HCT116 (cell line): ENCODE results near the gene APBA1.

Experiments
- CBX3 ChIP-seq: IDR thresholded peaks from 2 replicates; pipeline ENCODE4 v1.6.1; 2012; ENCODE audit warnings: low read depth
- CTCF ChIP-seq, 3 experiments: fragments of 200-600 bp in 1 of 3; sonication (generic) in 1 of 3; IDR thresholded peaks in 2 of 3; conservative IDR thresholded peaks in 1 of 3; 2 replicates each; pipeline ENCODE4 v1.5.1; 2012 to 2017; ENCODE audit warnings: low read depth in 2 of 3, low read length in 2 of 3, antibody characterized with exemption in 1 of 3, borderline replicate concordance in 1 of 3, control low read depth in 1 of 3, mild to moderate bottlenecking in 1 of 3, mixed read lengths in 1 of 3, mixed run types in 1 of 3, moderate library complexity in 1 of 3; ENCODE audit not compliant: insufficient read depth in 1 of 3
- ELF1 ChIP-seq: IDR thresholded peaks from 2 replicates; pipeline ENCODE4 v1.6.1; 2012; ENCODE audit warnings: low read depth, borderline replicate concordance
- EZH2 ChIP-seq: fragments of 200-600 bp; sonication (generic); IDR thresholded peaks from 2 replicates; pipeline ENCODE4 v1.6.1; 2017; ENCODE audit warnings: antibody characterized with exemption, mixed run types
- EZH2phosphoT487 ChIP-seq: fragments of 200-600 bp; IDR thresholded peaks from 2 replicates; pipeline ENCODE4 v1.6.1; 2018; ENCODE audit warnings: antibody characterized with exemption, borderline replicate concordance
- FOSL1 ChIP-seq: IDR thresholded peaks from 2 replicates; pipeline ENCODE4 v1.6.1; 2012; ENCODE audit warnings: low read depth
- JUND ChIP-seq: IDR thresholded peaks from 2 replicates; pipeline ENCODE4 v1.6.1; 2012
- POLR2A ChIP-seq: IDR thresholded peaks from 2 replicates; pipeline ENCODE4 v1.7.0; 2011; ENCODE audit warnings: borderline replicate concordance; ENCODE audit not compliant: insufficient read depth, insufficient read length; ENCODE audit errors: extremely low read depth
- POLR2AphosphoS5 ChIP-seq: IDR thresholded peaks from 2 replicates; pipeline ENCODE4 v1.6.1; 2011; ENCODE audit warnings: mild to moderate bottlenecking, low read depth, low read length, moderate library complexity
- REST ChIP-seq: IDR thresholded peaks from 2 replicates; pipeline ENCODE4 v1.6.1; 2012; ENCODE audit warnings: low read depth
- SIN3A ChIP-seq: IDR thresholded peaks from 2 replicates; pipeline ENCODE4 v1.6.1; 2012; ENCODE audit warnings: low read depth
- SP1 ChIP-seq: IDR thresholded peaks from 2 replicates; pipeline ENCODE4 v1.6.1; 2012; ENCODE audit warnings: low read depth
- YY1 ChIP-seq: IDR thresholded peaks from 2 replicates; pipeline ENCODE4 v1.6.1; 2011; ENCODE audit warnings: low read length, low read depth, moderate library complexity, mild to moderate bottlenecking; ENCODE audit not compliant: insufficient replicate concordance; ENCODE audit errors: extremely low read depth

DNA sequence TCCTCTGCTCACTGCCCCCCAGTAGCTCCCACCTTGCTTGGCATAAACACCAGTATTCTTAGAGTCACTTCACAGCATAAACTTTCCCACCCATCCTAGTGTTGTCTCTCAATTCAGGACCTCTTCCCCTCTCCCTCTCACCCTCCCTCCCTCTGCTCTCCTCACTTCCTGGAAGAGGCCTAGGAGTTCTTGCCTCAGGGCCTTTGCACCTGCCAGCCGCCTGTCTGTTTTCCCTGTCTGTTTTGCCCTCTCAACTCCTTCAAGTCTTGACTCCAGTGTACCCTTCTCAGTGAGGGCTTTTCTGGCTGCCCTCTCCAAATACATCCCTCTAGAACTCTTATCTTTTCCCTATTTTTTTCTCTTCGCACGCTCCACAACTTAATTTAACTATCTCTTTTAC is 260.9 kb downstream of the APBA1 start:
- no peak for TF ChIP-seq CBX3
- TF ChIP-seq CTCF (IDR thresholded peaks at IDR 0.05 in 2 of 3, conservative IDR thresholded peaks at IDR 0.05 in 1 of 3; ENCODE audit: borderline replicate concordance in 1 of 3, insufficient read depth in 1 of 3, low read depth in 2 of 3, low read length in 2 of 3) = no peak
- no peak for TF ChIP-seq POLR2A
- TF ChIP-seq FOSL1 = no peak
- TF ChIP-seq JUND = no peak
- no peak for TF ChIP-seq SIN3A
- TF ChIP-seq REST = no peak
- TF ChIP-seq POLR2AphosphoS5 = no peak
- TF ChIP-seq ELF1 = no peak
- no peak for TF ChIP-seq EZH2phosphoT487
- TF ChIP-seq YY1 = no peak
- no peak for TF ChIP-seq SP1
- no peak for TF ChIP-seq EZH2
